Pulmonary artery endothelial cell (primary cell): ENCODE results near the gene OR5M11. TPM values are rescaled to one million over a fixed set of nuclear protein-coding genes. Genes with fewer than 3 reads are reported as not detected.
"Not testable (repeated sequence)": the region's sequence is repeated elsewhere in the genome, so short reads cannot be mapped to it uniquely, and the experiment has no call there.

ENCODE experiments used
- DNase-seq: peaks from one replicate; pipeline ENCODE4 v3.0.0-alpha.2; 2011; ENCODE audit warnings: low read depth, low spot score
- total RNA-seq: library from RNA; depleted of rRNA; stranded (reverse); fragments of >200 nt; gene quantifications from 2 replicates; pipeline ENCODE4 v1.2.3, GENCODE V29; 2014

OR5M11 gene
- total RNA-seq, result not detected in 2 replicates

GRCh38 chr11:56543157-56543556 is at the start of gene OR5M11:
Gene OR5M11, minus strand, starts transcription at chr11:56543257. Its CDS starts 0 bp downstream, at chr11:56543257.
- DNase-seq, result no peak

- not testable (repeated sequence) for DNase-seq
These were observed 49.1 kb upstream of the OR5M11 start for GRCh38 chr11:56592088-56592717.

GRCh38 chr11:56577621-56578020 is 34.6 kb upstream of the OR5M11 start, which contains the start of gene OR5M10:
Gene OR5M10, minus strand, starts transcription at chr11:56577721. Its CDS starts 0 bp downstream, at chr11:56577721.
- no peak for DNase-seq

GRCh38 chr11:56558574-56558973 is 15.5 kb upstream of the OR5M11 start:
- no peak for DNase-seq

- not testable (repeated sequence) for DNase-seq
These were observed 11.6 kb upstream of the OR5M11 start for GRCh38 chr11:56554691-56555090.

GRCh38 chr11:56545531-56545930 is 2.5 kb upstream of the OR5M11 start:
- no peak for DNase-seq

- DNase-seq, result no peak
These were observed 682 bp upstream of the OR5M11 start for GRCh38 chr11:56543739-56544138.

- DNase-seq, result no peak
These were observed 9.9 kb downstream of the OR5M11 start for GRCh38 chr11:56533054-56533740.

GRCh38 chr11:56531856-56532255 is 11.2 kb downstream of the OR5M11 start:
- DNase-seq, result no peak

- no peak for DNase-seq
These were observed 21.0 kb downstream of the OR5M11 start for GRCh38 chr11:56522008-56522407.

- DNase-seq, result no peak
These were observed 29.8 kb downstream of the OR5M11 start for GRCh38 chr11:56513280-56513679.

GRCh38 chr11:56509439-56509838 is 33.6 kb downstream of the OR5M11 start:
- no peak for DNase-seq

- no peak for DNase-seq
These were observed 46.0 kb downstream of the OR5M11 start for GRCh38 chr11:56497010-56497409.

GRCh38 chr11:56495117-56495516 is 47.9 kb downstream of the OR5M11 start:
- no peak for DNase-seq

Other genes with a start within 250 kb of the OR5M11 start
- not detected in 2 replicates for gene OR8K3, start 228.1 kb downstream of the OR5M11 start, total RNA-seq
- gene OR8K1, start 197.2 kb downstream of the OR5M11 start, total RNA-seq, result not detected in 2 replicates
- not detected in 2 replicates for gene OR8J1, start 189.0 kb downstream of the OR5M11 start, total RNA-seq
- not detected in 2 replicates for gene OR8U1, start 167.6 kb downstream of the OR5M11 start, total RNA-seq
- gene OR5AL1, start 130.6 kb downstream of the OR5M11 start, total RNA-seq, result not detected in 2 replicates
- gene OR5M3, start 69.9 kb downstream of the OR5M11 start, total RNA-seq, result not detected in 2 replicates
- gene OR5M8, start 51.9 kb downstream of the OR5M11 start, total RNA-seq, result not detected in 2 replicates
- gene OR5M10, start 34.5 kb upstream of the OR5M11 start, total RNA-seq, result not detected in 2 replicates
- gene OR5M1, start 71.6 kb upstream of the OR5M11 start, total RNA-seq, result not detected in 2 replicates
- not detected in 2 replicates for gene OR5AP2, start 99.2 kb upstream of the OR5M11 start, total RNA-seq
- gene OR5AR1, start 120.4 kb upstream of the OR5M11 start, total RNA-seq, result not detected in 2 replicates
- not detected in 2 replicates for gene OR9G1, start 155.8 kb upstream of the OR5M11 start, total RNA-seq
- not detected in 2 replicates for gene OR9G4, start 205.4 kb upstream of the OR5M11 start, total RNA-seq